ENCODE measurements around the gene TGFBR3. TPM values are rescaled to one million over a fixed set of nuclear protein-coding genes. Genes with fewer than 3 reads are reported as not detected.

Gene TGFBR3
- total and polyA plus RNA-seq, 2 experiments from 2014 or later, result 16.2 to 26.5 TPM

GRCh38 chr1:91750398-91750996 is 135.5 kb downstream of the TGFBR3 start:
- Histone ChIP-seq H3F3A (ENCODE audit: insufficient read depth) (peaks cover 44% of the 10 kb centered on the region), H3K4me3 (no peak overlapping the region), H2AFZ (no peak overlapping the region), H3K4me2 (ENCODE audit: unreplicated experiment) (peak overlapping the region; percentile 63), H3K36me3 (ENCODE audit: low read depth) (peaks cover 14% of the 10 kb centered on the region; the same call in 1 of the 2 replicates), H3K9ac (no peak overlapping the region), H3K27ac (peak overlapping the region; percentile 35), H3K27me3 (replicated peaks; ENCODE audit: insufficient read depth) (no peaks in the 10 kb centered on the region), H3K4me1 (ENCODE audit: insufficient read depth) (peaks cover 51% of the 10 kb centered on the region), H4K20me1 (ENCODE audit: insufficient read depth) (no peaks in the 10 kb centered on the region), H3K79me2 (ENCODE audit: insufficient read depth) (peaks cover 17% of the 10 kb centered on the region), H3K9me3 (ENCODE audit: low read depth) (no peaks in the 10 kb centered on the region), H3K9me2 (ENCODE audit: insufficient read depth) (no peaks in the 10 kb centered on the region)
- in situ Hi-C loops (cut with MboI), result no loop called here
- TF ChIP-seq EZH2phosphoT487 (IDR thresholded peaks at IDR 0.05; ENCODE audit: insufficient read depth, low read depth), result no peak
- WGBS, 2 experiments (ENCODE audit: low coverage in 1 of 2, low lambda C conversion rate in 2 of 2, missing lambda C conversion rate in 2 of 2), result 8 to 9% methylated on average over 4 of the region's 4 CpGs
- peak; percentile 66 for DNase-seq

GRCh38 chr1:91749788-91750231 is 136.1 kb downstream of the TGFBR3 start:
- DNase-seq, result no peak
- 56 to 65% methylated on average over 6 of the region's 6 CpGs for WGBS, 2 experiments (ENCODE audit: low coverage in 1 of 2, low lambda C conversion rate in 2 of 2, missing lambda C conversion rate in 2 of 2)
- Histone ChIP-seq H3K9me2 (ENCODE audit: insufficient read depth) (no peaks in the 10 kb centered on the region), H3K4me2 (ENCODE audit: unreplicated experiment) (no peak overlapping the region), H3K36me3 (ENCODE audit: low read depth) (peaks cover 14% of the 10 kb centered on the region; the same call in 1 of the 2 replicates), H4K20me1 (ENCODE audit: insufficient read depth) (no peaks in the 10 kb centered on the region), H3K4me3 (no peak overlapping the region), H3K79me2 (ENCODE audit: insufficient read depth) (peaks cover 23% of the 10 kb centered on the region), H3K27me3 (replicated peaks; ENCODE audit: insufficient read depth) (no peaks in the 10 kb centered on the region), H2AFZ (no peak overlapping the region), H3K9ac (no peak overlapping the region), H3K4me1 (ENCODE audit: insufficient read depth) (peaks cover 45% of the 10 kb centered on the region), H3F3A (ENCODE audit: insufficient read depth) (peaks cover 43% of the 10 kb centered on the region), H3K27ac (peak overlapping the region; percentile 35; the same call in 1 of the 2 replicates), H3K9me3 (ENCODE audit: low read depth) (no peaks in the 10 kb centered on the region)
- TF ChIP-seq EZH2phosphoT487 (IDR thresholded peaks at IDR 0.05; ENCODE audit: insufficient read depth, low read depth) (no peak), EZH2 (IDR thresholded peaks at IDR 0.05; ENCODE audit: insufficient read depth, poor library complexity, severe bottlenecking) (no peak)
- in situ Hi-C loops (cut with MboI), result no loop called here

- Histone ChIP-seq H3F3A (ENCODE audit: insufficient read depth) (peaks cover 31% of the 10 kb centered on the region), H3K9ac (no peak overlapping the region), H2AFZ (no peak overlapping the region), H3K9me3 (ENCODE audit: low read depth) (no peaks in the 10 kb centered on the region), H3K27me3 (replicated peaks; ENCODE audit: insufficient read depth) (no peaks in the 10 kb centered on the region), H4K20me1 (ENCODE audit: insufficient read depth) (no peaks in the 10 kb centered on the region), H3K4me2 (ENCODE audit: unreplicated experiment) (no peak overlapping the region), H3K4me3 (no peak overlapping the region), H3K4me1 (ENCODE audit: insufficient read depth) (peaks cover 39% of the 10 kb centered on the region), H3K79me2 (ENCODE audit: insufficient read depth) (peaks cover 37% of the 10 kb centered on the region), H3K36me3 (ENCODE audit: low read depth) (peaks cover 11% of the 10 kb centered on the region; the same call in 1 of the 2 replicates), H3K9me2 (ENCODE audit: insufficient read depth) (no peaks in the 10 kb centered on the region), H3K27ac (no peak overlapping the region)
- WGBS, 2 experiments (ENCODE audit: low coverage in 1 of 2, low lambda C conversion rate in 2 of 2, missing lambda C conversion rate in 2 of 2), result 94 to 98% methylated on average over 6 of the region's 6 CpGs
- no peak for DNase-seq
- in situ Hi-C loops (cut with MboI), result no loop called here
- no peak for TF ChIP-seq EZH2 (IDR thresholded peaks at IDR 0.05; ENCODE audit: insufficient read depth, poor library complexity, severe bottlenecking)
- no peak for TF ChIP-seq EZH2phosphoT487 (IDR thresholded peaks at IDR 0.05; ENCODE audit: insufficient read depth, low read depth)
Observed at GRCh38 chr1:91747666-91748065, 138.3 kb downstream of the TGFBR3 start.

GRCh38 chr1:91746728-91747338 is 139.1 kb downstream of the TGFBR3 start:
- no peaks in the 10 kb centered on the region for H3K9me2 ChIP-seq (ENCODE audit: insufficient read depth)
- H3K9me3 ChIP-seq (ENCODE audit: low read depth), result no peaks in the 10 kb centered on the region
- no peak for DNase-seq
- peaks cover 37% of the 10 kb centered on the region for H3K79me2 ChIP-seq (ENCODE audit: insufficient read depth)
- no peak overlapping the region for H2AFZ ChIP-seq
- H3K36me3 ChIP-seq (ENCODE audit: low read depth), result peaks cover 11% of the 10 kb centered on the region; the same call in 1 of the 2 replicates
- H3K4me2 ChIP-seq (ENCODE audit: unreplicated experiment), result no peak overlapping the region
- H3K27me3 ChIP-seq (replicated peaks; ENCODE audit: insufficient read depth), result no peaks in the 10 kb centered on the region
- H3K4me1 ChIP-seq (ENCODE audit: insufficient read depth), result peaks cover 37% of the 10 kb centered on the region
- no peak for TF ChIP-seq EZH2phosphoT487 (IDR thresholded peaks at IDR 0.05; ENCODE audit: insufficient read depth, low read depth)
- no peak for TF ChIP-seq EZH2 (IDR thresholded peaks at IDR 0.05; ENCODE audit: insufficient read depth, poor library complexity, severe bottlenecking)
- no peak overlapping the region for H3K4me3 ChIP-seq
- no peaks in the 10 kb centered on the region for H4K20me1 ChIP-seq (ENCODE audit: insufficient read depth)
- in situ Hi-C loops (cut with MboI), result no loop called here
- WGBS, 2 experiments (ENCODE audit: low coverage in 1 of 2, low lambda C conversion rate in 2 of 2, missing lambda C conversion rate in 2 of 2), result 96 to 98% methylated on average over 3 of the region's 3 CpGs
- no peak overlapping the region for H3K27ac ChIP-seq
- no peak overlapping the region for H3K9ac ChIP-seq
- H3F3A ChIP-seq (ENCODE audit: insufficient read depth), result peaks cover 33% of the 10 kb centered on the region

Measured in GM23248 (cell line).